Esophagus muscularis mucosa (tissue), 4 donors: Measurements from ENCODE around the gene ARHGAP9.
"Not testable (repeated sequence)": the region's sequence is repeated elsewhere in the genome, so short reads cannot be mapped to it uniquely, and the experiment has no call there.

ENCODE experiments used
- CTCF ChIP-seq, 3 experiments: fragments of 200-600 bp in 2 of 3; fragments of 450-650 bp in 1 of 3; sonication (generic) in 2 of 3; IDR thresholded peaks; one replicate each; pipeline ENCODE4 v1.5.1; 2017 to 2019; ENCODE audit warnings: antibody characterized with exemption in 3 of 3, mild to moderate bottlenecking in 2 of 3, moderate library complexity in 1 of 3
- EP300 ChIP-seq: sonication (generic); formaldehyde crosslinking; IDR thresholded peaks from one replicate; pipeline ENCODE4 v1.6.1; 2017; ENCODE audit warnings: antibody characterized with exemption
- POLR2AphosphoS5 ChIP-seq, 2 donors: sonication (generic); formaldehyde crosslinking; IDR thresholded peaks; one replicate each; pipeline ENCODE4 v1.6.1; 2017; ENCODE audit warnings: antibody characterized with exemption in 2 of 2

GRCh38 chr12:57502311-57502969 is 22.8 kb upstream of the ARHGAP9 start:
- TF ChIP-seq CTCF (IDR thresholded peaks at IDR 0.05); POLR2AphosphoS5 (IDR thresholded peaks at IDR 0.05); EP300: not testable (repeated sequence)
